Transverse colon (tissue), 4 donors: Measurements from ENCODE around the gene CHCHD6. TPM values are rescaled to one million over a fixed set of nuclear protein-coding genes. Genes with fewer than 3 reads are reported as not detected.

Source experiments
- DNase-seq: peaks from one replicate; pipeline ENCODE4 v3.0.0-alpha.2; 2019
- H3K27ac ChIP-seq, 4 donors: fragments of 200-600 bp; sonication (generic); 2 replicates each; pipeline ENCODE4 v1.5.1; 2016 to 2018; ENCODE audit warnings: inconsistent platforms in 4 of 4
- H3K27me3 ChIP-seq: fragments of 200-600 bp; sonication (generic); 2 replicates; pipeline ENCODE4 v1.5.1; 2017; ENCODE audit warnings: inconsistent platforms
- H3K36me3 ChIP-seq, 4 donors: fragments of 200-600 bp; sonication (generic); 2 replicates each; pipeline ENCODE4 v1.5.1; 2017 to 2019; ENCODE audit warnings: inconsistent platforms in 4 of 4
- H3K4me1 ChIP-seq, 4 donors: fragments of 200-600 bp; sonication (generic); 2 replicates each; pipeline ENCODE4 v1.5.1; 2017 to 2020; ENCODE audit warnings: inconsistent platforms in 4 of 4
- H3K4me3 ChIP-seq, 4 donors: fragments of 200-600 bp; sonication (generic); 1 replicate in 1 of 4; 2 replicates in 3 of 4; pipeline versions ENCODE4 v1.5.1 to v1.6.1; 2017 to 2019; ENCODE audit warnings: inconsistent platforms in 4 of 4
- H3K9me3 ChIP-seq, 2 donors: fragments of 200-600 bp; sonication (generic); 2 replicates each; pipeline ENCODE4 v1.5.1; 2017 to 2019; ENCODE audit warnings: inconsistent platforms in 2 of 2
- EP300 ChIP-seq: sonication (generic); formaldehyde crosslinking; IDR thresholded peaks from one replicate; pipeline ENCODE4 v1.6.1; 2017; ENCODE audit warnings: antibody characterized with exemption, low read depth
- POLR2A ChIP-seq: fragments of 450-650 bp; IDR thresholded peaks from one replicate; pipeline ENCODE4 v1.6.1; 2016; ENCODE audit warnings: antibody characterized with exemption, mild to moderate bottlenecking, moderate library complexity
- POLR2AphosphoS5 ChIP-seq, 3 donors: sonication (generic); formaldehyde crosslinking; IDR thresholded peaks; one replicate each; pipeline ENCODE4 v1.6.1; 2016; ENCODE audit warnings: antibody characterized with exemption in 3 of 3
- WGBS, 2 donors: methylation state at CpG; one replicate each; pipeline ENCODE4 v1.1.5; 2018; ENCODE audit warnings: low coverage in 1 of 2; 5-methylcytosine and 5-hydroxymethylcytosine counted together
- in situ Hi-C, 4 donors: fragments of 200-750 bp; cut with MboI; loops; one replicate each; pipeline versions ENCODE4 v1.15.0 to v1.15.1; 2017; ENCODE audit warnings: low sequenced_read_pairs in 3 of 4, low pct_ligation_motif_present in 1 of 4, low pct_unique_long_range_greater_than_20kb in 1 of 4
- intact Hi-C: fragments of 100-400 bp; cut with DNase I; formaldehyde crosslinking; loops from one replicate; pipeline ENCODE4 v1.15.1; 2023; ENCODE audit warnings: low total_unique reads
- total RNA-seq, 4 donors: library from RNA; depleted of rRNA; stranded (reverse); fragments of >200 nt; gene quantifications; one replicate each; pipeline ENCODE4 v1.1.0, GENCODE V29; 2016
- TF ChIP-seq, protein P1 (sequence below), 5 experiments: fragments of 200-600 bp in 3 of 5; fragments of 450-650 bp in 2 of 5; sonication (generic) in 3 of 5; IDR thresholded peaks; 1 replicate in 2 of 5; 2 replicates in 3 of 5; pipeline ENCODE4 v1.5.1; 2016 to 2017; ENCODE audit warnings: antibody characterized with exemption in 5 of 5, inconsistent platforms in 3 of 5, mild to moderate bottlenecking in 2 of 5, moderate library complexity in 1 of 5

The CHCHD6 gene
- total RNA-seq, 4 donors from 2014 or later = 4.6 to 12.1 (median 5.3) TPM

GRCh38 chr3:126924458-126924857 is 220.4 kb downstream of the CHCHD6 start:
- Histone ChIP-seq H3K4me1 (peaks cover 0 to 16% (median 13%) of the 10 kb centered on the region in 4 donors), H3K36me3 (no peaks in the 10 kb centered on the region), H3K27me3 (no peaks in the 10 kb centered on the region), H3K27ac (no peak overlapping the region), H3K9me3 (no peaks in the 10 kb centered on the region), H3K4me3 (no peak overlapping the region)
- 88% methylated on average over 2 of the region's 2 CpGs; no CpG with 5 or more reads in 1 of the 2 donors for WGBS, 2 donors
- in situ Hi-C loops (no loop called here), intact Hi-C loops (no loop called here)
- TF ChIP-seq, protein P1, sequence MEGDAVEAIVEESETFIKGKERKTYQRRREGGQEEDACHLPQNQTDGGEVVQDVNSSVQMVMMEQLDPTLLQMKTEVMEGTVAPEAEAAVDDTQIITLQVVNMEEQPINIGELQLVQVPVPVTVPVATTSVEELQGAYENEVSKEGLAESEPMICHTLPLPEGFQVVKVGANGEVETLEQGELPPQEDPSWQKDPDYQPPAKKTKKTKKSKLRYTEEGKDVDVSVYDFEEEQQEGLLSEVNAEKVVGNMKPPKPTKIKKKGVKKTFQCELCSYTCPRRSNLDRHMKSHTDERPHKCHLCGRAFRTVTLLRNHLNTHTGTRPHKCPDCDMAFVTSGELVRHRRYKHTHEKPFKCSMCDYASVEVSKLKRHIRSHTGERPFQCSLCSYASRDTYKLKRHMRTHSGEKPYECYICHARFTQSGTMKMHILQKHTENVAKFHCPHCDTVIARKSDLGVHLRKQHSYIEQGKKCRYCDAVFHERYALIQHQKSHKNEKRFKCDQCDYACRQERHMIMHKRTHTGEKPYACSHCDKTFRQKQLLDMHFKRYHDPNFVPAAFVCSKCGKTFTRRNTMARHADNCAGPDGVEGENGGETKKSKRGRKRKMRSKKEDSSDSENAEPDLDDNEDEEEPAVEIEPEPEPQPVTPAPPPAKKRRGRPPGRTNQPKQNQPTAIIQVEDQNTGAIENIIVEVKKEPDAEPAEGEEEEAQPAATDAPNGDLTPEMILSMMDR (IDR thresholded peaks at IDR 0.05) = no peak
- TF ChIP-seq EP300 = no peak
- TF ChIP-seq POLR2A = no peak
- TF ChIP-seq POLR2AphosphoS5 (IDR thresholded peaks at IDR 0.05) = no peak
- DNase-seq = no peak

DNA sequence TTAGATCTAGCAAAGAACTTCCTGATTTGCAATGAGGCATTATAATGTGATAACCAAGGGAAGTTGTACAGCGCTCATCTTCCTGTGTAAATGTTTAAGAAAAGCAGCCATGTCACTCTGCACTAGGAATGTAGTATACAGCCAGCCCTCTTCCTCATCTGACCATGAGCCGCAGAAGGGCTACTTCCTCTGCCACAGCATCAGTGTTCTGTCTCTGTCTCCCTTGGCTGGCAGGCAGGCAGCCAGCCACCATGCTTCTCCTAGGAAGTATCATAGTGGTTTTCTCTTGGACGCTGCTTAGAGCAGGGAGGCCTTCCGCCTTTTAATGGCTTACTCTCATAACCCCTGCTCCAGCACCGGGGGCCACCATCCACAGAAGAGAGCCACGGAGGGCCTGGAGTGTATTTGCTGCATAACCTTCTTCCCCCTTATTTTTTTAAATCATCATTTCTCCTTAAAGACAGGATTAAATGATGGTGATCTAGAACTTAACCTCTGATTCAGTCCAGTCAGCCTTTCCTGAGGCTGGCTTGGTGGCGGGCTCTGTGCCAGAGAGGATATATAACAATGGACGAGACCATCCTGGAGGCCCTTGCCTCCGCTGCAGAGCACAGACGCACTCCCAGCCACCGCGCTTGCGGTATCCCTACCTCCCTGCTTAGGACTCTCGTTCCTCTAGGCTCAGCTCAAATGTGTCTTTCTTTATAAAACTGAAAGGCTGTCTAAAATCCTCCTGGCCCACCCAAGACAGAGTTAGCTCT is 221.6 kb downstream of the CHCHD6 start:
- TF ChIP-seq, protein P1 (IDR thresholded peaks at IDR 0.05) = no peak
- no peak for TF ChIP-seq POLR2A
- TF ChIP-seq POLR2AphosphoS5 (IDR thresholded peaks at IDR 0.05) = no peak
- no peak for TF ChIP-seq EP300
- Histone ChIP-seq H3K27ac (no peak overlapping the region), H3K9me3 (no peaks in the 10 kb centered on the region), H3K27me3 (no peaks in the 10 kb centered on the region), H3K4me3 (no peak overlapping the region), H3K36me3 (no peaks in the 10 kb centered on the region), H3K4me1 (peaks cover 0 to 16% (median 13%) of the 10 kb centered on the region in 4 donors)
- intact Hi-C loops = no loop called here
- in situ Hi-C loops = no loop called here
- no peak for DNase-seq
- 76 to 92% methylated on average over 9 to 14 of the region's 14 CpGs for WGBS, 2 donors

- peaks cover 0 to 16% (median 13%) of the 10 kb centered on the region in 4 donors for H3K4me1 ChIP-seq
- TF ChIP-seq, protein P1 (IDR thresholded peaks at IDR 0.05) = no peak
- no peak for TF ChIP-seq POLR2A
- TF ChIP-seq EP300 = no peak
- TF ChIP-seq POLR2AphosphoS5 (IDR thresholded peaks at IDR 0.05) = peak in 1 of 3 donors; percentile 16
- in situ Hi-C loops (no loop called here), intact Hi-C loops (no loop called here)
- no peaks in the 10 kb centered on the region for H3K27me3 ChIP-seq
- H3K36me3 ChIP-seq = no peaks in the 10 kb centered on the region
- no peaks in the 10 kb centered on the region for H3K9me3 ChIP-seq
- DNase-seq = no peak
- H3K4me3 ChIP-seq = no peak overlapping the region
- no peak overlapping the region for H3K27ac ChIP-seq
- WGBS, 2 donors = 76 to 86% methylated on average over 1 to 11 of the region's 11 CpGs
These were observed 222.8 kb downstream of the CHCHD6 start for GRCh38 chr3:126926684-126927400.

DNA sequence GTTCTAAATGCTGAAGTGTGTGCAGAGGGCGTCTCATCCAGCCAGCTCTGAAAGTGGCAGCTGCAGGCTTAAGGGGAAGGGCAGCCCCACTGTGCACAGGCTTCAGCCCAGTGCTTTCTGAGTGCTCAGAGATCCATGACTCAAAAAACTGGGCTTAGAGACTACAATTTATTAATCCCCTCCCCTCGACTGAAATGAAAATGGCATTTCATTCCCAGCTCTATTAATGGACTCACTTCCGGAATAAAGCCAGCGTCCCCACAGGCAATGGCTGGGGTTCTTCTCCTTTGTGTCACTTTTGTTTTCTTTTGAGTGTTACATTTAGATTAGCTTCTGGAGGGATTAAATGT is 223.3 kb downstream of the CHCHD6 start:
- in situ Hi-C loops (no loop called here), intact Hi-C loops (no loop called here)
- Histone ChIP-seq H3K27me3 (no peaks in the 10 kb centered on the region), H3K4me1 (peaks cover 0 to 16% (median 13%) of the 10 kb centered on the region in 4 donors), H3K9me3 (no peaks in the 10 kb centered on the region), H3K36me3 (no peaks in the 10 kb centered on the region), H3K4me3 (no peak overlapping the region), H3K27ac (no peak overlapping the region)
- WGBS, 2 donors = 70% methylated on average over 4 of the region's 4 CpGs; no CpG with 5 or more reads in 1 of the 2 donors
- TF ChIP-seq, protein P1 (IDR thresholded peaks at IDR 0.05) = no peak
- no peak for DNase-seq
